GM13976 (cell line): ENCODE data around the gene MYO1E.

ENCODE experiments used
- DNase-seq: peaks from one replicate; pipeline ENCODE4 v3.0.0; 2012; ENCODE audit warnings: low spot score
- in situ Hi-C: fragments of 300-500 bp; cut with MboI; formaldehyde crosslinking; loops from one replicate; pipeline ENCODE4 v1.12.0; 2022; ENCODE audit warnings: low sequenced_read_pairs, mixed read lengths, inconsistent platforms; ENCODE audit not compliant: unreplicated experiment
- TF ChIP-seq, protein P1 (sequence below): IDR thresholded peaks from 2 replicates; pipeline ENCODE4 v1.5.1; 2012; ENCODE audit warnings: borderline replicate concordance, mild to moderate bottlenecking; ENCODE audit not compliant: insufficient read depth; ENCODE audit errors: extremely low read depth, missing control alignments, control extremely low read depth

MYO1E gene

GRCh38 chr15:59190291-59190690 lies 182.4 kb downstream of the MYO1E start:
- in situ Hi-C loops: no loop called here
- no peak for DNase-seq
- TF ChIP-seq, protein P1, sequence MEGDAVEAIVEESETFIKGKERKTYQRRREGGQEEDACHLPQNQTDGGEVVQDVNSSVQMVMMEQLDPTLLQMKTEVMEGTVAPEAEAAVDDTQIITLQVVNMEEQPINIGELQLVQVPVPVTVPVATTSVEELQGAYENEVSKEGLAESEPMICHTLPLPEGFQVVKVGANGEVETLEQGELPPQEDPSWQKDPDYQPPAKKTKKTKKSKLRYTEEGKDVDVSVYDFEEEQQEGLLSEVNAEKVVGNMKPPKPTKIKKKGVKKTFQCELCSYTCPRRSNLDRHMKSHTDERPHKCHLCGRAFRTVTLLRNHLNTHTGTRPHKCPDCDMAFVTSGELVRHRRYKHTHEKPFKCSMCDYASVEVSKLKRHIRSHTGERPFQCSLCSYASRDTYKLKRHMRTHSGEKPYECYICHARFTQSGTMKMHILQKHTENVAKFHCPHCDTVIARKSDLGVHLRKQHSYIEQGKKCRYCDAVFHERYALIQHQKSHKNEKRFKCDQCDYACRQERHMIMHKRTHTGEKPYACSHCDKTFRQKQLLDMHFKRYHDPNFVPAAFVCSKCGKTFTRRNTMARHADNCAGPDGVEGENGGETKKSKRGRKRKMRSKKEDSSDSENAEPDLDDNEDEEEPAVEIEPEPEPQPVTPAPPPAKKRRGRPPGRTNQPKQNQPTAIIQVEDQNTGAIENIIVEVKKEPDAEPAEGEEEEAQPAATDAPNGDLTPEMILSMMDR: no peak

- DNase-seq: no peak
- TF ChIP-seq, protein P1: no peak
- in situ Hi-C loops: no loop called here
Observed at GRCh38 chr15:59189241-59189640, 183.4 kb downstream of the MYO1E start.

DNA sequence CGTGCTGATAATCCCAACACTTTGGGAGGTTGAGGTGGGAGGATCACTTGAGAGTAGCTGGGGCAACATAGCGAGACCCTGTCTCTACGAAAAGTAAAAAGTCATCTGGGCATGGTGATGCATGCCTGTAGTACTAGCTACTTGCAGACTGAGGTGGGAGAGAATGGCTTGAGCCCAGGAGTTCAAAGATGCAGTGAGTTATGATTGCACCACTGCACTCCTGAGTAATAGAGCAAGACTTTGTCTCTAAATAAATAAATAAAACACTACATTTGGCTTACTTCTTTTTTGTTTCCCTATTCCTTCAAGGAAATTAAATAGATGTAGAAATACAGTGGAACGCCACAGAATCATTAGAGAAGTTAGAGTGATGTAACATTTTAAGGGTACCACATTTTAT lies 186.2 kb downstream of the MYO1E start:
- no peak for DNase-seq
- TF ChIP-seq, protein P1: no peak
- in situ Hi-C loops: no loop called here

DNA sequence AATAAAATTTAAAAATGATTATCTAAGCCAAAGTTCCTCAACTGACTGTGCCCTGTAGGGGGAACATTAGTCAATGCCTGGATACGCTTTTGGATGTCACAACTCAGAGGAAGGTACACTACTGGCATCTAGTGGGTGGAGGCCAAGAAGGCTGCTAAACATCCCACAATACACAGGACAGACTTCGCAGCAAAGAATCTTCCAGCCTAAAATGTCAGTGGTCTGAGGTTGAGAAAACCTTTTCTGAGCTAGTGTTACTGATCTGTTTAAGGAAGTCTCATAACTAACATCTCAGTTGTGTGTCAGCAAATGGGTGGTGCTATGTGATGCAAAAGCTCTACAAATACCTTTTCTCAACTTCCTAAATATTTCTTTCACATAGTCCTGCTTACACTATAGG lies 186.9 kb downstream of the MYO1E start:
- TF ChIP-seq, protein P1: no peak
- in situ Hi-C loops: no loop called here
- no peak for DNase-seq

- TF ChIP-seq, protein P1: no peak
- DNase-seq: no peak
- in situ Hi-C loops: no loop called here
Observed at GRCh38 chr15:59180945-59181600, 191.6 kb downstream of the MYO1E start.

DNA sequence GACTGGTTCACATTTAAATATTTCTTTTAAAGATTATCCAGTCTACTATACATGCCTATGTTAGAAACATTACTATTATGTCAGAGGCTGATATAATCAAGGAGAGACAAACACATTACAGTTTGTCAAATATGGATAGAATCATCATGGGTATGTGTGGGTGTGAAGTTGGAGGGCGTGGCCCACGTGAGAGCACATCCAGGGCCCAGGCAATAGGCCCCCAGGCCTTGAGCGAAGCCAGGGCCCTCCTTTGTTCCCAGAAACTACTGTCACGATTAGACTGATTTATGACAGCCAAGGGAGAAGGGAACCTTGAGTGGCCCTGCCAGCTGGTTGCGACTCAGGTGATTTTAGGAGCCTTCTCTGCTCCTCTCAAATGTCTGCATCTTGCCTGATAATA lies 193.0 kb downstream of the MYO1E start:
- DNase-seq: no peak
- in situ Hi-C loops: no loop called here
- TF ChIP-seq, protein P1: no peak
